ENCODE data around the gene UNCX.

UNCX gene

DNA sequence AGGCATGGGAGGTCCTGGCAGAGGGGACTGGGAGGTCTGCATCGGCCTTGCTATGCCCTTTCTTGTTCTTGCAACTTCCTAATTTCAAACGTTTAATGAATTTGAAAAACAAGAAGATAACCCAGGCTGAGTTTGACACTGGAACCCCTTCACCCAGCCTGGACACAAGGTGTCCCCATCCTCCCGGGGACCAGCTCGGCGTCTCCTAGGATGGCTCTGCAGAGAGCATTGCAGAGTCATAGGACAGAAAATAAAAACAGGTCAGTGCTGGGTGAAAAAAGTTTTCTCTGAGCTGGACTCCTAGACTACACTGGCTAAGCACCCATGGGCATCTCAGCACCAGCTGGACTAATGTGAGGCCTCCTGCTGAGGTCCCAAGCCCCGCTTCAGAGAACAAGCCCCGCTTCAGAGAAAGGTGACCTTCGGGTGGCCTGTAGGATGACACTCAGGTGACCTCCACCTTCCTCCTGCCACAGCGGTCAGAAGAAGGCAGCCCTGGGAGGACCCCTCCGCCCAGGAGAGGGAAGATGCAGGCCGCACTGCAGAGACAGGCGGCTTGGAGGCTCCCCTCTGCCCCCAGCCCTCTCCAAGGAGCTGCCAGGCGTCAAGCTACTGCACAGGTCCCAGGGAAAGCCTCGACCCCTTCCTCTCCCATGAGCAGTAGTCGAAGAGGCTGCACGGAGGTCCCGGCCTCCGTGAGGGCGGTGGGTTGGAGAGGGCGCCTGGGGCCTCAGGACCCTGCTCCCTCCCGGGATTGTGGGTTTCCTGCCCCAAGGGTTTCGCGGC lies 9.3 kb upstream of the UNCX start:
- DNase-seq, result no peak
- no CpG with 5 or more reads among the region's 23 CpGs for WGBS (ENCODE audit: extremely low coverage, insufficient coverage, insufficient read length)

DNA sequence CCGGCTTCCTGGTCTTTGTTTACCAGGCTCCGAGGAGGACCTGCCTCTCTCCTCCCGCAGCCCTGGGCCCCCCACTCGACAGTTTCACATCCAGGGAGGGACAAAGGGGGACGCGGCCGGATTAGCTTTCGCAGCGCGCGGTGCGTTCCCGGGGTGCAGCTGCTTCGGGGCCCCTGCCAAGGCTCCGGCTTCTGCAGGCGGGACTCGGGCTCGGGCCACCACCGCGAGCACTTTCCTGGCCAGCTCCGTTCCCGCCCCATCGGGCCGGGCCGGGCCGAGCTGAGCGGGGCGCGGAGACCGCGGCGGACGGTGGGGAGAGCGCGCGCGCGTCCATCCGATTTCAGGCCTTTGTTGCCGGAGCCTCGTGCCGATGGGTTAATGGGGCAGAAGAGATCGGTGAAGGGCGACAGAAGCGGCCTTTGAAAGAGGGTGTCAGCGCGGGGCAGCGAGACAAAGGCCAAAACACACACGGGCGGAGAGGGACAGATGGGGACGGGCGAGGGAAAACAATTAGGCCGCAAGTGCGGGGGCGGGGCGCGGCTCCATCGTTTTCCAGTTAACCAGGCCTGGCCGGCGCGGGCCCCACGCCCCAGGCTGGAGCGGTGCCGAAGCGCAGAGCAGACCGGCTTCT lies 8.5 kb upstream of the UNCX start:
- no peak overlapping the region for H3K14ac ChIP-seq (ENCODE audit: low read length)

More for the DNA sequence above, 9.3 kb upstream of the UNCX start:
- H3K4me3 ChIP-seq (ENCODE audit: low read depth, low read length), result no peak overlapping the region
- no peak overlapping the region for H2AFZ ChIP-seq (ENCODE audit: insufficient read depth, low read length, poor library complexity)
- H3K4ac ChIP-seq (ENCODE audit: low read depth, low read length), result no peak overlapping the region
- H3K79me1 ChIP-seq (ENCODE audit: low read length), result no peaks in the 10 kb centered on the region
- no peaks in the 10 kb centered on the region for H3K36me3 ChIP-seq (ENCODE audit: control insufficient read depth in 1 of 2, insufficient read depth in 2 of 2, low read length in 2 of 2)
- H3K18ac ChIP-seq (ENCODE audit: low read length), result no peak overlapping the region
- H3K9me3 ChIP-seq (ENCODE audit: insufficient read depth, low read depth, low read length), result peaks cover 5% of the 10 kb centered on the region
- H3K14ac ChIP-seq (ENCODE audit: low read length), result no peak overlapping the region
- H2BK5ac ChIP-seq (ENCODE audit: low read depth, low read length, poor library complexity), result no peak overlapping the region
- no peak overlapping the region for H2BK120ac ChIP-seq (ENCODE audit: insufficient read depth, low read length, poor library complexity)
- no peak overlapping the region for H3K27ac ChIP-seq (ENCODE audit: low read depth, low read length)
- no peaks in the 10 kb centered on the region for H3K79me2 ChIP-seq (ENCODE audit: control insufficient read depth, insufficient read depth, low read length, poor library complexity)
- peaks cover 65% of the 10 kb centered on the region for H3K27me3 ChIP-seq (ENCODE audit: insufficient read depth, low read length)
- no peak overlapping the region for H4K12ac ChIP-seq (ENCODE audit: low read depth, low read length)
- H3K4me1 ChIP-seq (ENCODE audit: control insufficient read depth in 1 of 2, insufficient read depth in 2 of 2, low read length in 2 of 2), result no peaks in the 10 kb centered on the region
- H3K4me2 ChIP-seq (ENCODE audit: low read length), result no peak overlapping the region
- no peak overlapping the region for H2AK5ac ChIP-seq (ENCODE audit: low read length)
- H3K23ac ChIP-seq (ENCODE audit: low read length), result no peak overlapping the region
- no peak overlapping the region for H4K8ac ChIP-seq (ENCODE audit: low read depth, low read length)
- no peak overlapping the region for H4K91ac ChIP-seq (ENCODE audit: low read depth, low read length)
- H3K9ac ChIP-seq (ENCODE audit: low read length), result no peak overlapping the region
- no peak overlapping the region for H2BK12ac ChIP-seq (ENCODE audit: low read length)

DNA sequence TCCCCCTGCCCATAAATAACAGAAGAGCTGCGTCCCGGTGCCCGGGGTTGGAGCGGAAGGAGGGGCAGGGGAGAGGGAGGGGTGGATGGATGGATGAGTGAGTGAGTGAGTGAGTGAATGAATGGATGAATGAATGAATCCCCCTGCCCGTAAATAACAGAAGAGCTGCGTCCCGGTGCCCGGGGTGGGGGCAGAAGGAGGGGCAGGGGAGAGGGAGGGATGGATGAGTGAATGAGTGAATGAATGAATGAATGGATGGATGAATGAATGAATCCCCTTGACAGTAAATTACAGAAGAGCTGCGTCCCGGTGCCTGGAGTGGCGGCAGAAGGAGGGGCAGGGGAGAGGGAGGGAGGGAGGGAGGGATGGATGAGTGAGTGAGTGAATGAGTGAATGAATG lies 7.6 kb upstream of the UNCX start:
- no peak overlapping the region for H2AK5ac ChIP-seq (ENCODE audit: low read length)
- H3K14ac ChIP-seq (ENCODE audit: low read length), result no peak overlapping the region
- WGBS (ENCODE audit: extremely low coverage, insufficient coverage, insufficient read length), result no CpG with 5 or more reads among the region's 11 CpGs

More for the DNA sequence above, 8.5 kb upstream of the UNCX start:
- Histone ChIP-seq H3K4me1 (ENCODE audit: control insufficient read depth in 1 of 2, insufficient read depth in 2 of 2, low read length in 2 of 2) (no peaks in the 10 kb centered on the region), H3K4me3 (ENCODE audit: low read depth, low read length) (no peak overlapping the region), H3K9me3 (ENCODE audit: insufficient read depth, low read depth, low read length) (peaks cover 5% of the 10 kb centered on the region), H3K4ac (ENCODE audit: low read depth, low read length) (no peak overlapping the region), H2BK5ac (ENCODE audit: low read depth, low read length, poor library complexity) (no peak overlapping the region), H3K27ac (ENCODE audit: low read depth, low read length) (no peak overlapping the region), H4K8ac (ENCODE audit: low read depth, low read length) (no peak overlapping the region), H3K18ac (ENCODE audit: low read length) (no peak overlapping the region), H3K4me2 (ENCODE audit: low read length) (no peak overlapping the region), H3K79me1 (ENCODE audit: low read length) (no peaks in the 10 kb centered on the region), H3K36me3 (ENCODE audit: control insufficient read depth in 1 of 2, insufficient read depth in 2 of 2, low read length in 2 of 2) (no peaks in the 10 kb centered on the region), H4K12ac (ENCODE audit: low read depth, low read length) (no peak overlapping the region), H2AFZ (ENCODE audit: insufficient read depth, low read length, poor library complexity) (no peak overlapping the region), H3K27me3 (ENCODE audit: insufficient read depth, low read length) (peaks cover 67% of the 10 kb centered on the region), H4K91ac (ENCODE audit: low read depth, low read length) (no peak overlapping the region), H2BK120ac (ENCODE audit: insufficient read depth, low read length, poor library complexity) (no peak overlapping the region), H3K79me2 (ENCODE audit: control insufficient read depth, insufficient read depth, low read length, poor library complexity) (no peaks in the 10 kb centered on the region), H2AK5ac (ENCODE audit: low read length) (no peak overlapping the region), H3K23ac (ENCODE audit: low read length) (no peak overlapping the region), H3K9ac (ENCODE audit: low read length) (no peak overlapping the region), H2BK12ac (ENCODE audit: low read length) (no peak overlapping the region)
- no peak for DNase-seq
- no CpG with 5 or more reads among the region's 66 CpGs for WGBS (ENCODE audit: extremely low coverage, insufficient coverage, insufficient read length)

GRCh38 chr7:1225441-1226185 lies 7.1 kb upstream of the UNCX start:
- Histone ChIP-seq H3K27me3 (ENCODE audit: insufficient read depth, low read length) (peaks cover 77% of the 10 kb centered on the region), H3K4me1 (ENCODE audit: control insufficient read depth in 1 of 2, insufficient read depth in 2 of 2, low read length in 2 of 2) (no peaks in the 10 kb centered on the region), H2BK120ac (ENCODE audit: insufficient read depth, low read length, poor library complexity) (no peak overlapping the region)

More for the DNA sequence above, 7.6 kb upstream of the UNCX start:
- Histone ChIP-seq H3K79me2 (ENCODE audit: control insufficient read depth, insufficient read depth, low read length, poor library complexity) (no peaks in the 10 kb centered on the region), H2BK120ac (ENCODE audit: insufficient read depth, low read length, poor library complexity) (no peak overlapping the region), H4K8ac (ENCODE audit: low read depth, low read length) (no peak overlapping the region), H2BK12ac (ENCODE audit: low read length) (no peak overlapping the region), H3K27me3 (ENCODE audit: insufficient read depth, low read length) (peaks cover 73% of the 10 kb centered on the region), H3K79me1 (ENCODE audit: low read length) (no peaks in the 10 kb centered on the region), H3K4me1 (ENCODE audit: control insufficient read depth in 1 of 2, insufficient read depth in 2 of 2, low read length in 2 of 2) (no peaks in the 10 kb centered on the region), H3K4me2 (ENCODE audit: low read length) (no peak overlapping the region), H3K9me3 (ENCODE audit: insufficient read depth, low read depth, low read length) (peaks cover 5% of the 10 kb centered on the region), H4K91ac (ENCODE audit: low read depth, low read length) (no peak overlapping the region), H3K4me3 (ENCODE audit: low read depth, low read length) (no peak overlapping the region), H3K23ac (ENCODE audit: low read length) (no peak overlapping the region), H3K18ac (ENCODE audit: low read length) (no peak overlapping the region), H3K36me3 (ENCODE audit: control insufficient read depth in 1 of 2, insufficient read depth in 2 of 2, low read length in 2 of 2) (no peaks in the 10 kb centered on the region), H3K27ac (ENCODE audit: low read depth, low read length) (no peak overlapping the region), H4K12ac (ENCODE audit: low read depth, low read length) (no peak overlapping the region), H3K9ac (ENCODE audit: low read length) (no peak overlapping the region), H2BK5ac (ENCODE audit: low read depth, low read length, poor library complexity) (no peak overlapping the region), H2AFZ (ENCODE audit: insufficient read depth, low read length, poor library complexity) (no peak overlapping the region), H3K4ac (ENCODE audit: low read depth, low read length) (no peak overlapping the region)
- no peak for DNase-seq

More at GRCh38 chr7:1225441-1226185, 7.1 kb upstream of the UNCX start:
- Histone ChIP-seq H2BK12ac (ENCODE audit: low read length) (no peak overlapping the region), H3K4ac (ENCODE audit: low read depth, low read length) (no peak overlapping the region), H4K8ac (ENCODE audit: low read depth, low read length) (no peak overlapping the region), H3K79me2 (ENCODE audit: control insufficient read depth, insufficient read depth, low read length, poor library complexity) (no peaks in the 10 kb centered on the region), H3K36me3 (ENCODE audit: control insufficient read depth in 1 of 2, insufficient read depth in 2 of 2, low read length in 2 of 2) (no peaks in the 10 kb centered on the region), H2AK5ac (ENCODE audit: low read length) (no peak overlapping the region), H3K18ac (ENCODE audit: low read length) (no peak overlapping the region), H3K14ac (ENCODE audit: low read length) (no peak overlapping the region), H3K4me2 (ENCODE audit: low read length) (no peak overlapping the region), H3K23ac (ENCODE audit: low read length) (no peak overlapping the region), H2BK5ac (ENCODE audit: low read depth, low read length, poor library complexity) (no peak overlapping the region), H4K91ac (ENCODE audit: low read depth, low read length) (no peak overlapping the region), H3K9me3 (ENCODE audit: insufficient read depth, low read depth, low read length) (peaks cover 5% of the 10 kb centered on the region), H2AFZ (ENCODE audit: insufficient read depth, low read length, poor library complexity) (peak overlapping the region; percentile 50), H3K27ac (ENCODE audit: low read depth, low read length) (no peak overlapping the region), H4K12ac (ENCODE audit: low read depth, low read length) (no peak overlapping the region), H3K9ac (ENCODE audit: low read length) (no peak overlapping the region), H3K4me3 (ENCODE audit: low read depth, low read length) (no peak overlapping the region), H3K79me1 (ENCODE audit: low read length) (no peaks in the 10 kb centered on the region)
- peak in 1 of 2 donors; percentile 30 for DNase-seq
- WGBS (ENCODE audit: extremely low coverage, insufficient coverage, insufficient read length), result no CpG with 5 or more reads among the region's 52 CpGs
